ENCODE data around the gene RNF39. TPM values are rescaled to one million over a fixed set of nuclear protein-coding genes. Genes with fewer than 3 reads are reported as not detected.
A peak's percentile ranks its signal among the peaks of the same experiment; 100 is the strongest.

The RNF39 gene
- total and polyA plus RNA-seq, 10 of the 15 experiments (the other 5 are each of a cell fraction or from before 2014, with no cell fraction given), result 0.04 to 0.11 TPM; not detected in 8

DNA sequence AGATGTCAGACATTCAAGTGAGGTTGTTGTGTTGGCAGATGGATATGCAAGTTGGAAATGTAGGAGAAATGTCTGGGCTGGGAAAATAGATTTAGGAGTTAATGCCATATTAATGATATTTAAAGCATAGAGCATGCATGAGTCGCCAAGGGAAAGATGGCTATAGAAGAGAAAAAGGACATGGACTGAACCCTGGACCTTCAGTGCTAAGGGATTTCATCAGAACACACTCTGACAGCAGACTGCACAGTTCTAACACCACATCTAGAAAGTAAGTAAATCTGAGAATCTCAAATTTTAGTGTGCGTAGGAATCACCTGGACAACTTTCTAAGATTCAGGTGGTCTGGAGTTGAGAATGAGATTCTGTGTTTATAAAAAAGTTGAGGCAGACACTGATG is 31.8 kb downstream of the RNF39 start:
- ATAC-seq (no peak), FAIRE-seq (no peak), DNase-seq (ENCODE audit: low read depth, low spot score) (no peak)
- ChIA-PET SMC1A (ENCODE audit: uncharacterized antibody, unreplicated experiment) (interaction anchor here (0.7 to 2.2 kb wide), 5 partner anchors 14 to 87 kb away, joined by 3 to 8 read pairs (median 5); partner anchors contain the start of gene PPP1R11), CTCF (interaction anchor here (1.0 kb wide), 1 partner anchor 60 kb away, joined by 3 read pairs; no protein-coding TSS in a partner anchor), RAD21 (ENCODE audit: unreplicated experiment) (interaction anchor here (1.0 to 1.6 kb wide), 3 partner anchors 17 to 79 kb away, joined by 3 to 7 read pairs (median 3); no protein-coding TSS in a partner anchor), POLR2A (no interaction called here)
- intact Hi-C loops (cut with micrococcal nuclease; ENCODE audit: unreplicated experiment), result no loop called here
- Histone ChIP-seq H3K9me3 (replicated peaks; ENCODE audit: control insufficient read depth, insufficient read depth, low read length) (no peaks in the 10 kb centered on the region), H3K79me2 (ENCODE audit: control insufficient read depth, insufficient read depth, low read length) (no peaks in the 10 kb centered on the region), H3K4me1 (ENCODE audit: control insufficient read depth, insufficient read depth, low read length) (peaks cover 15% of the 10 kb centered on the region), H2AFZ (ENCODE audit: control insufficient read depth, low read depth, low read length) (no peak overlapping the region), H3K36me3 (ENCODE audit: control insufficient read depth in 2 of 2, insufficient read depth in 2 of 2, low read length in 1 of 2) (no peaks in the 10 kb centered on the region), H3K4me2 (ENCODE audit: control insufficient read depth, insufficient read depth) (0 out of 2 replicates have a peak overlapping the region, but pooled peaks have one; percentile 81), H3K27ac (ENCODE audit: control insufficient read depth, insufficient read depth) (no peak overlapping the region), H3K27me3 (replicated peaks in 1 of 2; ENCODE audit: control insufficient read depth in 2 of 2, insufficient read depth in 2 of 2, low read length in 1 of 2) (no peaks in the 10 kb centered on the region), H3K9ac (ENCODE audit: control insufficient read depth, insufficient read depth, low read length) (no peak overlapping the region), H3K4me3 (no peak overlapping the region), H4K20me1 (ENCODE audit: control insufficient read depth, insufficient read depth) (no peaks in the 10 kb centered on the region)
- no peak for TF ChIP-seq POLR2AphosphoS5 (IDR thresholded peaks at IDR 0.05; ENCODE audit: low read length)
- TF ChIP-seq ZBED1 (IDR thresholded peaks at IDR 0.05; ENCODE audit: borderline replicate concordance), result no peak
- WGBS (ENCODE audit: insufficient coverage, insufficient replicate concordance, low lambda C conversion rate, missing lambda C conversion rate), result 100% methylated on average over 2 of the region's 2 CpGs
- in situ Hi-C loops (cut with MboI), result no loop called here
- BruUV-seq (replicated peaks), result no TSS peak

DNA sequence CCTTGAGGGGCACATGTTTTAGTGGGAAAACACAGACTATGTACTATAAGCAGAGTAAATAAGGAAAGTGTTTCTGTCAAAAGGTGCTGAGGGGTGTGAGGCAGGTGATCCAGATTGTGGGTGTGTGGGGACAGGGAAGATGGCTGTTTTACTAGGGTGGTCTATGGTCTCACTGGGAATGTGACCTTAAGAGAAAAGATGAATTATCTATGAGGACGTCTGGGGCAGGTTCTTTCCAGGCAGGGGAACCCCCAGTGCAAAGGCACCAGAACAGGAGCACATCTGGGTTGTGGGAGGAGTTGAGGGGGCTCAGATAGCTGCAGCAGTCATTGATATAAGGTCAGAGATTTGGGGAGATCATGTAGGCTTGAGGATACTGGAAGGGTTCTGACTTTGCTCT is 32.7 kb downstream of the RNF39 start:
- no peaks in the 10 kb centered on the region for H3K36me3 ChIP-seq (ENCODE audit: control insufficient read depth in 2 of 2, insufficient read depth in 2 of 2, low read length in 1 of 2)
- in situ Hi-C loops (cut with MboI), result no loop called here
- peak overlapping the region; percentile 62 for H3K27ac ChIP-seq (ENCODE audit: control insufficient read depth, insufficient read depth)
- 0% methylated on average over 1 of the region's 1 CpG for WGBS (ENCODE audit: insufficient coverage, insufficient replicate concordance, low lambda C conversion rate, missing lambda C conversion rate)
- no peaks in the 10 kb centered on the region for H3K9me3 ChIP-seq (replicated peaks; ENCODE audit: control insufficient read depth, insufficient read depth, low read length)
- DNase-seq (ENCODE audit: low read depth, low spot score) (no peak), ATAC-seq (peak; percentile 88), FAIRE-seq (no peak)
- SMC1A ChIA-PET (ENCODE audit: uncharacterized antibody, unreplicated experiment), result interaction anchor here (1.1 to 2.0 kb wide), 5 partner anchors 16 to 78 kb away, joined by 3 to 7 read pairs (median 4); partner anchors contain the start of gene POLR1H
- H2AFZ ChIP-seq (ENCODE audit: control insufficient read depth, low read depth, low read length), result peak overlapping the region; percentile 56
- H3K4me1 ChIP-seq (ENCODE audit: control insufficient read depth, insufficient read depth, low read length), result peaks cover 15% of the 10 kb centered on the region
- CTCF ChIA-PET, result no interaction called here
- no peaks in the 10 kb centered on the region for H4K20me1 ChIP-seq (ENCODE audit: control insufficient read depth, insufficient read depth)
- POLR2A ChIA-PET, result interaction anchor here (0.9 to 1.5 kb wide), 5 partner anchors 18 to 295 kb away, joined by 3 to 5 read pairs (median 3); partner anchors contain the start of gene POLR1H
- intact Hi-C loops (cut with micrococcal nuclease; ENCODE audit: unreplicated experiment), result no loop called here
- no peak overlapping the region for H3K4me3 ChIP-seq
- H3K27me3 ChIP-seq (replicated peaks in 1 of 2; ENCODE audit: control insufficient read depth in 2 of 2, insufficient read depth in 2 of 2, low read length in 1 of 2), result no peaks in the 10 kb centered on the region
- H3K9ac ChIP-seq (ENCODE audit: control insufficient read depth, insufficient read depth, low read length), result no peak overlapping the region; the same call in 1 of the 2 replicates
- H3K79me2 ChIP-seq (ENCODE audit: control insufficient read depth, insufficient read depth, low read length), result no peaks in the 10 kb centered on the region
- peak overlapping the region; percentile 81 for H3K4me2 ChIP-seq (ENCODE audit: control insufficient read depth, insufficient read depth)
- RAD21 ChIA-PET (ENCODE audit: unreplicated experiment), result interaction anchor here (1.0 to 1.6 kb wide), 3 partner anchors 18 to 78 kb away, joined by 3 to 7 read pairs (median 3); no protein-coding TSS in a partner anchor
- BruUV-seq (replicated peaks), result no TSS peak
- TF ChIP-seq ZNF274 (IDR thresholded peaks at IDR 0.05; ENCODE audit: insufficient read depth, insufficient read length), result no peak
- no peak for TF ChIP-seq NFYB (IDR thresholded peaks at IDR 0.05; ENCODE audit: insufficient read depth, low read depth, low read length)
- no peak for TF ChIP-seq TARDBP (IDR thresholded peaks at IDR 0.05; ENCODE audit: borderline replicate concordance)
- TF ChIP-seq, protein P1, sequence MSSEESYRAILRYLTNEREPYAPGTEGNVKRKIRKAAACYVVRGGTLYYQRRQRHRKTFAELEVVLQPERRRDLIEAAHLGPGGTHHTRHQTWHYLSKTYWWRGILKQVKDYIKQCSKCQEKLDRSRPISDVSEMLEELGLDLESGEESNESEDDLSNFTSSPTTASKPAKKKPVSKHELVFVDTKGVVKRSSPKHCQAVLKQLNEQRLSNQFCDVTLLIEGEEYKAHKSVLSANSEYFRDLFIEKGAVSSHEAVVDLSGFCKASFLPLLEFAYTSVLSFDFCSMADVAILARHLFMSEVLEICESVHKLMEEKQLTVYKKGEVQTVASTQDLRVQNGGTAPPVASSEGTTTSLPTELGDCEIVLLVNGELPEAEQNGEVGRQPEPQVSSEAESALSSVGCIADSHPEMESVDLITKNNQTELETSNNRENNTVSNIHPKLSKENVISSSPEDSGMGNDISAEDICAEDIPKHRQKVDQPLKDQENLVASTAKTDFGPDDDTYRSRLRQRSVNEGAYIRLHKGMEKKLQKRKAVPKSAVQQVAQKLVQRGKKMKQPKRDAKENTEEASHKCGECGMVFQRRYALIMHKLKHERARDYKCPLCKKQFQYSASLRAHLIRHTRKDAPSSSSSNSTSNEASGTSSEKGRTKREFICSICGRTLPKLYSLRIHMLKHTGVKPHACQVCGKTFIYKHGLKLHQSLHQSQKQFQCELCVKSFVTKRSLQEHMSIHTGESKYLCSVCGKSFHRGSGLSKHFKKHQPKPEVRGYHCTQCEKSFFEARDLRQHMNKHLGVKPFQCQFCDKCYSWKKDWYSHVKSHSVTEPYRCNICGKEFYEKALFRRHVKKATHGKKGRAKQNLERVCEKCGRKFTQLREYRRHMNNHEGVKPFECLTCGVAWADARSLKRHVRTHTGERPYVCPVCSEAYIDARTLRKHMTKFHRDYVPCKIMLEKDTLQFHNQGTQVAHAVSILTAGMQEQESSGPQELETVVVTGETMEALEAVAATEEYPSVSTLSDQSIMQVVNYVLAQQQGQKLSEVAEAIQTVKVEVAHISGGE (CRISPR knock-in tag; IDR thresholded peaks at IDR 0.05), result no peak
- TF ChIP-seq SIN3A (IDR thresholded peaks at IDR 0.05; ENCODE audit: low read depth, low read length), result 0 out of 2 replicates have a peak, but pooled peaks have one; percentile 42
- TF ChIP-seq, protein P2, sequence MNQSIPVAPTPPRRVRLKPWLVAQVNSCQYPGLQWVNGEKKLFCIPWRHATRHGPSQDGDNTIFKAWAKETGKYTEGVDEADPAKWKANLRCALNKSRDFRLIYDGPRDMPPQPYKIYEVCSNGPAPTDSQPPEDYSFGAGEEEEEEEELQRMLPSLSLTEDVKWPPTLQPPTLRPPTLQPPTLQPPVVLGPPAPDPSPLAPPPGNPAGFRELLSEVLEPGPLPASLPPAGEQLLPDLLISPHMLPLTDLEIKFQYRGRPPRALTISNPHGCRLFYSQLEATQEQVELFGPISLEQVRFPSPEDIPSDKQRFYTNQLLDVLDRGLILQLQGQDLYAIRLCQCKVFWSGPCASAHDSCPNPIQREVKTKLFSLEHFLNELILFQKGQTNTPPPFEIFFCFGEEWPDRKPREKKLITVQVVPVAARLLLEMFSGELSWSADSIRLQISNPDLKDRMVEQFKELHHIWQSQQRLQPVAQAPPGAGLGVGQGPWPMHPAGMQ (IDR thresholded peaks at IDR 0.05; ENCODE audit: borderline replicate concordance), result no peak
